Smooth muscle cell (in vitro differentiated cells): Measurements from ENCODE around the gene COL6A2. TPM values are rescaled to one million over a fixed set of nuclear protein-coding genes. Genes with fewer than 3 reads are reported as not detected.
"Not testable (repeated sequence)": the region's sequence is repeated elsewhere in the genome, so short reads cannot be mapped to it uniquely, and the experiment has no call there.

Experiments used
- DNase-seq: peaks from one replicate; lab custom pipeline; 2025; ENCODE audit not compliant: unreplicated experiment; lab: John Stamatoyannopoulos, UW
- H2AFZ ChIP-seq: fragments of 200-600 bp; sonication (generic); 2 replicates; pipeline ENCODE4 v1.6.0; 2016; ENCODE audit warnings: antibody characterized with exemption, low read depth, mild to moderate bottlenecking
- H3F3A ChIP-seq: fragments of 200-600 bp; sonication (generic); 2 replicates; pipeline ENCODE4 v1.6.0; 2017; ENCODE audit warnings: antibody characterized with exemption, low read depth
- H3K27ac ChIP-seq: fragments of 200-600 bp; sonication (generic); 2 replicates; pipeline ENCODE4 v1.5.1; 2016; ENCODE audit warnings: low read depth, mild to moderate bottlenecking
- H3K27me3 ChIP-seq: fragments of 200-600 bp; sonication (generic); 2 replicates; pipeline ENCODE4 v1.6.1; 2016; ENCODE audit warnings: low read depth, mild to moderate bottlenecking
- H3K36me3 ChIP-seq: fragments of 200-600 bp; sonication (generic); 2 replicates; pipeline ENCODE4 v1.5.1; 2016; ENCODE audit warnings: low read depth
- H3K4me1 ChIP-seq: fragments of 200-600 bp; sonication (generic); 2 replicates; pipeline ENCODE4 v1.5.1; 2016; ENCODE audit warnings: low read depth
- H3K4me2 ChIP-seq: fragments of 200-600 bp; sonication (generic); 2 replicates; pipeline ENCODE4 v1.6.0; 2016; ENCODE audit warnings: mild to moderate bottlenecking
- H3K4me3 ChIP-seq: fragments of 200-600 bp; sonication (generic); 2 replicates; pipeline ENCODE4 v1.5.1; 2016; ENCODE audit warnings: mild to moderate bottlenecking
- H3K79me2 ChIP-seq: fragments of 200-600 bp; sonication (generic); 2 replicates; pipeline ENCODE4 v1.6.0; 2016; ENCODE audit warnings: low read depth, mild to moderate bottlenecking
- H3K9ac ChIP-seq: fragments of 200-600 bp; sonication (generic); 2 replicates; pipeline ENCODE4 v1.6.0; 2016; ENCODE audit warnings: low read depth
- H3K9me3 ChIP-seq: fragments of 200-600 bp; sonication (generic); replicated peaks from 2 replicates; pipeline ENCODE4 v1.5.1; 2016; ENCODE audit warnings: low read depth
- H4K20me1 ChIP-seq: fragments of 200-600 bp; sonication (generic); 2 replicates; pipeline ENCODE4 v1.6.0; 2016; ENCODE audit warnings: low read depth
- CTCF ChIP-seq: fragments of 200-600 bp; sonication (generic); IDR thresholded peaks from 2 replicates; pipeline ENCODE4 v1.5.1; 2017; ENCODE audit warnings: borderline replicate concordance, mild to moderate bottlenecking, antibody characterized with exemption; ENCODE audit not compliant: insufficient read depth, poor library complexity, severe bottlenecking
- WGBS: methylation state at CpG from one replicate; pipeline ENCODE4 v1.1.7; 2016; ENCODE audit warnings: low lambda C conversion rate; 5-methylcytosine and 5-hydroxymethylcytosine counted together
- polyA plus RNA-seq: library from polyadenylated mRNA; unstranded; fragments of >200 nt; fragmentation: Nextera tagmentation; extraction: Ambion mirVana; gene quantifications from 2 replicates; pipeline ENCODE4 v1.2.1, GENCODE V29; 2016
- total RNA-seq: library from RNA; depleted of rRNA; stranded (reverse); fragments of >200 nt; gene quantifications from 2 replicates; pipeline ENCODE4 v1.2.3, GENCODE V29; 2014

COL6A2 gene
- total and polyA plus RNA-seq, 2 experiments from 2014 or later = 1,570 to 4,089 TPM

DNA sequence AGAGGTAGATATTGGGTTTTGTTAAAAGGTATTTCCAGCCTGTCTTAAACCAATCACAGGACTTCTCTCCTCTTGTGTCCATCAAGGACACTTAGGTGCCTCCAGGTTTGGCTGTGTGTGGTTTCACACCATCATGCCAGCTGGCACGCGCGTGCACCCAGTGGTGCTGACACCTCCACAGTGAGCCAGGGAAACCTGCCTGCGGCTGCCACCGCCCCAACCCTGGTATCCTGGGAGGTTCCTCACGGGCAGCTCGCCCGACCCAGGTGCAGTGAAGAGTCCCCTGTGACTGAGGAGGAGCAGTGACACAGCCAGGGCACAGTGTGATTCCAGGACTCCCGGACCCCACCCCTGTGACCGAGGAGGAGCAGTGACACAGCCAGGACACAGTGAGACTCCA is 13.2 kb upstream of the COL6A2 start:
- TF ChIP-seq CTCF = no peak
- WGBS = 97% methylated on average over 10 of the region's 10 CpGs
- Histone ChIP-seq H3K27ac (peak overlapping the region; percentile 90), H3K79me2 (no peaks in the 10 kb centered on the region), H3K9ac (no peak overlapping the region), H3K4me1 (no peaks in the 10 kb centered on the region), H3K4me2 (no peak overlapping the region), H3K27me3 (no peaks in the 10 kb centered on the region), H3K9me3 (peaks cover 16% of the 10 kb centered on the region), H3K4me3 (no peak overlapping the region), H4K20me1 (no peaks in the 10 kb centered on the region), H3F3A (peaks cover 6% of the 10 kb centered on the region), H2AFZ (no peak overlapping the region), H3K36me3 (peaks cover 6% of the 10 kb centered on the region)
- no peak for DNase-seq

- not testable (repeated sequence) for H3K36me3 ChIP-seq, H4K20me1 ChIP-seq, H3F3A ChIP-seq, H3K9ac ChIP-seq, H3K4me1 ChIP-seq, DNase-seq, H3K4me2 ChIP-seq, H3K27ac ChIP-seq, H3K79me2 ChIP-seq, H2AFZ ChIP-seq, H3K27me3 ChIP-seq, H3K4me3 ChIP-seq
- 92% methylated on average over 5 of the region's 5 CpGs for WGBS
- peaks cover 16% of the 10 kb centered on the region for H3K9me3 ChIP-seq
Measured at GRCh38 chr21:46085259-46085658, 12.7 kb upstream of the COL6A2 start.

- Histone ChIP-seq H3K79me2 (no peaks in the 10 kb centered on the region), H3F3A (peaks cover 8% of the 10 kb centered on the region), H2AFZ (no peak overlapping the region), H3K27ac (no peak overlapping the region), H3K9me3 (peaks cover 16% of the 10 kb centered on the region), H3K36me3 (peaks cover 6% of the 10 kb centered on the region), H4K20me1 (no peaks in the 10 kb centered on the region), H3K4me2 (no peak overlapping the region), H3K27me3 (no peaks in the 10 kb centered on the region), H3K4me1 (peaks cover under 1% of the 10 kb centered on the region), H3K9ac (no peak overlapping the region), H3K4me3 (no peak overlapping the region)
- no peak for DNase-seq
- no peak for TF ChIP-seq CTCF
- 78% methylated on average over 1 of the region's 1 CpG for WGBS
Measured at GRCh38 chr21:46087641-46088040, 10.3 kb upstream of the COL6A2 start.

GRCh38 chr21:46088189-46088588 is 9.7 kb upstream of the COL6A2 start:
- Histone ChIP-seq H3K4me1 (peaks cover 4% of the 10 kb centered on the region), H2AFZ (no peak overlapping the region), H3K4me3 (no peak overlapping the region), H3F3A (peaks cover 8% of the 10 kb centered on the region), H3K79me2 (no peaks in the 10 kb centered on the region), H3K27ac (no peak overlapping the region), H3K27me3 (no peaks in the 10 kb centered on the region), H3K9me3 (peaks cover 16% of the 10 kb centered on the region), H4K20me1 (no peaks in the 10 kb centered on the region), H3K9ac (no peak overlapping the region), H3K36me3 (peaks cover 6% of the 10 kb centered on the region), H3K4me2 (no peak overlapping the region)
- no peak for DNase-seq
- WGBS = 98% methylated on average over 2 of the region's 2 CpGs
- TF ChIP-seq CTCF = no peak
